ENCODE data around the gene PAFAH1B1.

PAFAH1B1 gene

DNA sequence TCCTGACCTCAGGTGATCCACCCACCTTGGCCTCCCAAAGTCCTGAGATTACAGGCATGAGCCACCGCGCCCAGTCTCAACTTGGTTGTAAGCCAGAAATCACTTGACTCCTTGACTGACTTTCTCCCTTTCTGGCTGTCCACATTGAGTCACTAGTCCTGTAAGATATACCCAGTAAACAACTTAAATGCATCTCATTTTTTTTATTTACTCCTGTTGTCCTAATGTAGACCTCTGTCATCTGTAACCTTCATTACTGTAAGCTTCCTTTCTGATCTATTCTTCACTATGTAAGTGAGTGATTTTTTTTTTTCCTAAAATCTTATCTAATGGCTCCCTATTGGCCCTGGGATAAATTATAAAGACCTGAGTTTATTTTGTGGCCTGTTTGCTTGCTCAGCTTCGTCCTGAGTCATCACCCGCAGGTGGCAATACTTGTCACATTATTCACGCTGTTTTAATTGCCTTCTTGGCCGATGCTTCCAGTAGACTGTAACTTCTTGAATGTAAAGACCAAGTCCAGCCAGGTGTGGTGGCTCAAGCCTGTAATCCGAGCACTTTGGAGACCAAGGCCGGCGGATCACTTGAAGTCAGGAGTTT is 41.0 kb downstream of the PAFAH1B1 start:
- Histone ChIP-seq H3K4me2 (ENCODE audit: low read length) (no peak overlapping the region), H3K79me2 (ENCODE audit: control insufficient read depth, insufficient read depth, low read length) (peaks cover 61% of the 10 kb centered on the region), H4K5ac (ENCODE audit: low read length) (no peak overlapping the region), H3K18ac (ENCODE audit: low read length) (no peak overlapping the region), H3K27ac (ENCODE audit: low read depth, low read length) (no peak overlapping the region), H3K4me3 (ENCODE audit: low read length) (no peak overlapping the region), H3K4ac (ENCODE audit: low read depth, low read length) (no peak overlapping the region), H2BK5ac (ENCODE audit: low read length) (no peak overlapping the region), H3K23ac (ENCODE audit: low read length) (no peak overlapping the region), H3K27me3 (ENCODE audit: insufficient read depth, low read length, poor library complexity) (no peaks in the 10 kb centered on the region), H3K36me3 (ENCODE audit: control insufficient read depth, insufficient read depth, low read length) (no peaks in the 10 kb centered on the region), H3K9ac (ENCODE audit: low read length) (no peak overlapping the region), H2BK120ac (ENCODE audit: low read depth, low read length) (no peak overlapping the region), H2BK15ac (replicated peaks; ENCODE audit: low read depth) (no peak overlapping the region), H4K8ac (ENCODE audit: low read depth, low read length) (no peak overlapping the region), H3K79me1 (ENCODE audit: low read length) (peaks cover 4% of the 10 kb centered on the region), H2AK5ac (ENCODE audit: low read length) (no peak overlapping the region), H3K4me1 (ENCODE audit: control insufficient read depth, low read depth, low read length) (peaks cover 3% of the 10 kb centered on the region), H3K56ac (ENCODE audit: low read length) (no peak overlapping the region)
- no CpG with 5 or more reads among the region's 9 CpGs for WGBS (ENCODE audit: extremely low coverage, insufficient coverage, low lambda C conversion rate)
- peak; percentile 62 for DNase-seq

DNA sequence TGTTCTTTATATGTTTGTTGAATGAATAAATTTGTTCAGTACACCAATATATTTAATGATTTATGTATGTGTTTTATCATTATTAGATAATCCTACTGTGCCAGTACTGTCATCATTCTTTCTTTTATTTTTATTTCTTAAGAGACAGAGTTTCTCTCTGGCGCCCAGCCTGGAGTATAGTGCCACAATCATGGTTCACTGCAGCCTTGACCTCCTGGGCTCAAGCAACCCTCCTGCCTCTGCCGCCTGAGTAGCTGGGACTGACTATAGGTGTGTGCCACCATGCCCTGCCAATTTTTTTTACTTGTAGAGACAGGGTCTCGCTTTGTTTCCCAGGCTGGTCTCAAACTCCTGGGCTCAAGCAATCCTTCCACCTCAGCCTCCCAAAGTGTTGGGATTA is 41.8 kb downstream of the PAFAH1B1 start:
- Histone ChIP-seq H3K27me3 (ENCODE audit: insufficient read depth, low read length, poor library complexity) (no peaks in the 10 kb centered on the region), H2BK5ac (ENCODE audit: low read length) (no peak overlapping the region), H3K79me2 (ENCODE audit: control insufficient read depth, insufficient read depth, low read length) (peaks cover 56% of the 10 kb centered on the region), H3K27ac (ENCODE audit: low read depth, low read length) (no peak overlapping the region), H3K18ac (ENCODE audit: low read length) (no peak overlapping the region), H3K56ac (ENCODE audit: low read length) (no peak overlapping the region), H3K79me1 (ENCODE audit: low read length) (peaks cover 4% of the 10 kb centered on the region), H3K23ac (ENCODE audit: low read length) (no peak overlapping the region), H3K4me2 (ENCODE audit: low read length) (no peak overlapping the region), H4K8ac (ENCODE audit: low read depth, low read length) (no peak overlapping the region), H2AK5ac (ENCODE audit: low read length) (no peak overlapping the region), H2BK15ac (replicated peaks; ENCODE audit: low read depth) (no peak overlapping the region), H3K4me1 (ENCODE audit: control insufficient read depth, low read depth, low read length) (no peaks in the 10 kb centered on the region), H2BK120ac (ENCODE audit: low read depth, low read length) (no peak overlapping the region), H4K5ac (ENCODE audit: low read length) (no peak overlapping the region), H3K4me3 (ENCODE audit: low read length) (no peak overlapping the region), H3K4ac (ENCODE audit: low read depth, low read length) (no peak overlapping the region), H3K9ac (ENCODE audit: low read length) (no peak overlapping the region), H3K36me3 (ENCODE audit: control insufficient read depth, insufficient read depth, low read length) (no peaks in the 10 kb centered on the region)
- no peak for DNase-seq
- WGBS (ENCODE audit: extremely low coverage, insufficient coverage, low lambda C conversion rate) = no CpG with 5 or more reads among the region's 3 CpGs

- H3K36me3 ChIP-seq (ENCODE audit: control insufficient read depth, insufficient read depth, low read length) = no peaks in the 10 kb centered on the region
- H2BK120ac ChIP-seq (ENCODE audit: low read depth, low read length) = no peak overlapping the region
- no CpG with 5 or more reads among the region's 2 CpGs for WGBS (ENCODE audit: extremely low coverage, insufficient coverage, low lambda C conversion rate)
- H4K5ac ChIP-seq (ENCODE audit: low read length) = no peak overlapping the region
- no peak overlapping the region for H3K27ac ChIP-seq (ENCODE audit: low read depth, low read length)
- peaks cover 54% of the 10 kb centered on the region for H3K79me2 ChIP-seq (ENCODE audit: control insufficient read depth, insufficient read depth, low read length)
- H2BK15ac ChIP-seq (replicated peaks; ENCODE audit: low read depth) = no peak overlapping the region
- H4K8ac ChIP-seq (ENCODE audit: low read depth, low read length) = no peak overlapping the region
- no peak overlapping the region for H2BK5ac ChIP-seq (ENCODE audit: low read length)
- H3K4me3 ChIP-seq (ENCODE audit: low read length) = no peak overlapping the region
- DNase-seq = no peak
- no peaks in the 10 kb centered on the region for H3K27me3 ChIP-seq (ENCODE audit: insufficient read depth, low read length, poor library complexity)
- H3K23ac ChIP-seq (ENCODE audit: low read length) = no peak overlapping the region
- H3K56ac ChIP-seq (ENCODE audit: low read length) = no peak overlapping the region
- no peak overlapping the region for H3K9ac ChIP-seq (ENCODE audit: low read length)
- H3K4me1 ChIP-seq (ENCODE audit: control insufficient read depth, low read depth, low read length) = no peaks in the 10 kb centered on the region
- no peak overlapping the region for H3K4me2 ChIP-seq (ENCODE audit: low read length)
- no peak overlapping the region for H2AK5ac ChIP-seq (ENCODE audit: low read length)
- no peak overlapping the region for H3K18ac ChIP-seq (ENCODE audit: low read length)
- H3K4ac ChIP-seq (ENCODE audit: low read depth, low read length) = no peak overlapping the region
- H3K79me1 ChIP-seq (ENCODE audit: low read length) = peaks cover 4% of the 10 kb centered on the region
These were observed 42.2 kb downstream of the PAFAH1B1 start for GRCh38 chr17:2635675-2636074.

DNA sequence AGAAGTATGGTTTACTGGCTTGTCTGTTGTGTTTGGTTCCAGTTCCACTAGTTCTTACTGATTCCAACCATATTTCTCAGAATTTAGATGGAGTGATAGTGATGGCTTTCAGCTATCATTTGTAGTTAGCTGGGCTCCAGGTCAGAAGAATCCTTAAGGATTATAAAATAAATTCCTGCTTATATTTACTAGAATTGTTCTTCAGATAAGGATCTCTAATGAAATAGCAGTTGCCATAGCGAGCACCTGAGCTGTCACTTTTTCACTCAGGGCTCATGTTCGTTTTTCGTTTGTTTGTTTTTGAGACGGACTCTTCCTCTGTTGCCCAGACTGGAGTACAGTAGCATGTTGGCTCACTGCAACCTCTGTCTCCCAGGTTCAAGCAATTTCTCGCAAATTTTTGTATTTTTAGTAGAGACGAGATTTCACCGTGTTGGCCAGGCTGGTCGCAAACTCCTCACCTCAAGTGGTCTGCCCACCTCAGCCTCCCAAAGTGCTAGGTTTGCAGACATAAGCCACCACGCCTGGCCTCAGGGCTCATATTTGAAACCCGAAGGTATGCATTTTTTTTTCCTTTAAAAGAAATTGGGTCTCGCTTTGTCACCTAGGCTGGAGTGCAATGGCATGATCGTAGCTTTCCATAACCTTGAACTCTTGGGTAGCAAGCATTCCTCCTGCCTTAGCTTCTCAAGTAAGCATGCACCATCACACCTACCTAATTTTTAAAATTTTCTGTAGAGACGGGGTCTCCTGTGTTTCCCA is 42.9 kb downstream of the PAFAH1B1 start:
- H2AK5ac ChIP-seq (ENCODE audit: low read length) = no peak overlapping the region
- H3K36me3 ChIP-seq (ENCODE audit: control insufficient read depth, insufficient read depth, low read length) = no peaks in the 10 kb centered on the region
- no peak for DNase-seq
- no peak overlapping the region for H3K56ac ChIP-seq (ENCODE audit: low read length)
- no peaks in the 10 kb centered on the region for H3K27me3 ChIP-seq (ENCODE audit: insufficient read depth, low read length, poor library complexity)
- H2BK120ac ChIP-seq (ENCODE audit: low read depth, low read length) = no peak overlapping the region
- H3K4me3 ChIP-seq (ENCODE audit: low read length) = no peak overlapping the region
- no peak overlapping the region for H4K8ac ChIP-seq (ENCODE audit: low read depth, low read length)
- no peak overlapping the region for H4K5ac ChIP-seq (ENCODE audit: low read length)
- no peak overlapping the region for H3K4me2 ChIP-seq (ENCODE audit: low read length)
- peaks cover 47% of the 10 kb centered on the region for H3K79me2 ChIP-seq (ENCODE audit: control insufficient read depth, insufficient read depth, low read length)
- peaks cover 5% of the 10 kb centered on the region for H3K79me1 ChIP-seq (ENCODE audit: low read length)
- H3K4me1 ChIP-seq (ENCODE audit: control insufficient read depth, low read depth, low read length) = no peaks in the 10 kb centered on the region
- no peak overlapping the region for H3K9ac ChIP-seq (ENCODE audit: low read length)
- no peak overlapping the region for H2BK15ac ChIP-seq (replicated peaks; ENCODE audit: low read depth)
- H3K18ac ChIP-seq (ENCODE audit: low read length) = no peak overlapping the region
- no CpG with 5 or more reads among the region's 13 CpGs for WGBS (ENCODE audit: extremely low coverage, insufficient coverage, low lambda C conversion rate)
- no peak overlapping the region for H3K27ac ChIP-seq (ENCODE audit: low read depth, low read length)
- no peak overlapping the region for H2BK5ac ChIP-seq (ENCODE audit: low read length)
- no peak overlapping the region for H3K4ac ChIP-seq (ENCODE audit: low read depth, low read length)
- no peak overlapping the region for H3K23ac ChIP-seq (ENCODE audit: low read length)

GRCh38 chr17:2637422-2637821 is 44.0 kb downstream of the PAFAH1B1 start:
- H2AK5ac ChIP-seq (ENCODE audit: low read length) = no peak overlapping the region
- H2BK15ac ChIP-seq (replicated peaks; ENCODE audit: low read depth) = no peak overlapping the region
- peaks cover 39% of the 10 kb centered on the region for H3K79me2 ChIP-seq (ENCODE audit: control insufficient read depth, insufficient read depth, low read length)
- no peak overlapping the region for H3K23ac ChIP-seq (ENCODE audit: low read length)
- H3K4me2 ChIP-seq (ENCODE audit: low read length) = no peak overlapping the region
- H3K4me3 ChIP-seq (ENCODE audit: low read length) = no peak overlapping the region
- no peak overlapping the region for H3K9ac ChIP-seq (ENCODE audit: low read length)
- H3K18ac ChIP-seq (ENCODE audit: low read length) = no peak overlapping the region
- H2BK5ac ChIP-seq (ENCODE audit: low read length) = no peak overlapping the region
- no peak for DNase-seq
- H3K4ac ChIP-seq (ENCODE audit: low read depth, low read length) = no peak overlapping the region
- H3K27me3 ChIP-seq (ENCODE audit: insufficient read depth, low read length, poor library complexity) = no peaks in the 10 kb centered on the region
- no peak overlapping the region for H4K5ac ChIP-seq (ENCODE audit: low read length)
- H4K8ac ChIP-seq (ENCODE audit: low read depth, low read length) = no peak overlapping the region
- H3K4me1 ChIP-seq (ENCODE audit: control insufficient read depth, low read depth, low read length) = no peaks in the 10 kb centered on the region
- H3K79me1 ChIP-seq (ENCODE audit: low read length) = peaks cover 5% of the 10 kb centered on the region
- no peak overlapping the region for H3K27ac ChIP-seq (ENCODE audit: low read depth, low read length)
- H3K36me3 ChIP-seq (ENCODE audit: control insufficient read depth, insufficient read depth, low read length) = no peaks in the 10 kb centered on the region
- WGBS (ENCODE audit: extremely low coverage, insufficient coverage, low lambda C conversion rate) = 100% methylated on average over 1 of the region's 6 CpGs
- no peak overlapping the region for H3K56ac ChIP-seq (ENCODE audit: low read length)
- no peak overlapping the region for H2BK120ac ChIP-seq (ENCODE audit: low read depth, low read length)

Data from mesendoderm (in vitro differentiated cells).